ENCODE measurements around the gene TBX3. TPM values are rescaled to one million over a fixed set of nuclear protein-coding genes. Genes with fewer than 3 reads are reported as not detected.

Gene TBX3
- total and polyA plus RNA-seq, 4 donors: 5.8 to 26.8 (median 17.6) TPM

DNA sequence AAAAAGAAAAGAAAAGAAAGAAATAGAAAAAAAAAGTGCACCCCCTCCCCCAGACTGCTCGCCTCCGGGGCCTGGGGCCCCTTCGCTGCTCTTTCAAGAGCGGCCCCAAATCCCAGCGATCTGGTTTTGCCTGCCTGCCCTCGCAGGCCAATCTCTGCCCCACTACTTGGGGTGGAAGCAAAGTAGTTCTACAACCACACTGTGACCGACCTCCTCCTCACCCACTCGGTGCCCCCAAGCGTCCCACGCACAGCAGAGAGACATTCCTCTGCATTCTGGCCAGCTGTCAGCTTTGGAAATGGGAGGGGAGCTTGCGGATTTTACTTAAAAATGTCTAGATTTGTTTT, 2.4 kb upstream of the TBX3 start:
- no peak for TF ChIP-seq REST (IDR thresholded peaks at IDR 0.05)
- TF ChIP-seq FOXA1 (IDR thresholded peaks at IDR 0.05): no peak
- no peak for TF ChIP-seq FOXA2 (IDR thresholded peaks at IDR 0.05)
- no peak for TF ChIP-seq YY1 (IDR thresholded peaks at IDR 0.05)
- TF ChIP-seq ATF3 (IDR thresholded peaks at IDR 0.05): no peak
- TF ChIP-seq JUND (IDR thresholded peaks at IDR 0.05): no peak
- no peak for TF ChIP-seq TAF1 (conservative IDR thresholded peaks at IDR 0.05)
- no peak for TF ChIP-seq SP1 (IDR thresholded peaks at IDR 0.05)
- no peak for TF ChIP-seq NR2F2 (IDR thresholded peaks at IDR 0.05)
- TF ChIP-seq, protein P1, sequence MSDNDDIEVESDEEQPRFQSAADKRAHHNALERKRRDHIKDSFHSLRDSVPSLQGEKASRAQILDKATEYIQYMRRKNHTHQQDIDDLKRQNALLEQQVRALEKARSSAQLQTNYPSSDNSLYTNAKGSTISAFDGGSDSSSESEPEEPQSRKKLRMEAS (IDR thresholded peaks at IDR 0.05): no peak
- no peak for TF ChIP-seq ZBTB33 (IDR thresholded peaks at IDR 0.05)
- TF ChIP-seq RAD21 (IDR thresholded peaks at IDR 0.05): no peak
- no peak for TF ChIP-seq HNF4A (conservative IDR thresholded peaks at IDR 0.05)
- TF ChIP-seq EGR1 (IDR thresholded peaks at IDR 0.05; ENCODE audit: low read depth in 2 of 2): no peak
- TF ChIP-seq GABPA (IDR thresholded peaks at IDR 0.05 in 1 of 2, conservative IDR thresholded peaks at IDR 0.05 in 1 of 2): no peak
- no peak for TF ChIP-seq RXRA (IDR thresholded peaks at IDR 0.05)
- TF ChIP-seq HNF4G (IDR thresholded peaks at IDR 0.05): no peak
- no peak for TF ChIP-seq CTCF (IDR thresholded peaks at IDR 0.05; ENCODE audit: low read depth, low read length, missing input control)
- DNase-seq (ENCODE audit: low spot score): no peak
- Histone ChIP-seq H3K27me3 (ENCODE audit: control insufficient read depth in 4 of 4, insufficient read depth in 4 of 4, low read length in 3 of 4) (no peaks in the 10 kb centered on the region), H3K4me1 (ENCODE audit: control insufficient read depth in 4 of 4, insufficient read depth in 4 of 4, low read length in 3 of 4) (peaks cover 2 to 11% (median 5%) of the 10 kb centered on the region in 4 donors), H3K4me3 (ENCODE audit: low read depth in 1 of 3, low read length in 3 of 3) (peak overlapping the region in 1 of 3 donors; percentile 18), H3K9me3 (ENCODE audit: control insufficient read depth in 4 of 4, low read length in 3 of 4) (no peaks in the 10 kb centered on the region), H3K36me3 (ENCODE audit: control insufficient read depth in 4 of 4, insufficient read depth in 3 of 4, low read depth in 1 of 4, low read length in 3 of 4) (no peaks in the 10 kb centered on the region), H3K9ac (ENCODE audit: low read depth in 1 of 2, low read length in 2 of 2) (peak overlapping the region in 1 of 2 donors; percentile 62), H3K27ac (ENCODE audit: low read depth in 1 of 2, low read length in 2 of 2) (peak overlapping the region; percentile 36 to 55)
- WGBS: 67% methylated on average over 11 of the region's 11 CpGs

Data from liver (tissue), 9 donors.